NCI-H2029 treated with DMSO at 0.1 percent for 48 hours (cell line): ENCODE data around the gene HSPB1.
A peak's percentile ranks its signal among the peaks of the same experiment; 100 is the strongest.
"Not testable (repeated sequence)": the region's sequence is repeated elsewhere in the genome, so short reads cannot be mapped to it uniquely, and the experiment has no call there.

Experiments used
- DNase-seq: peaks from one replicate; lab custom pipeline; 2025; lab: John Stamatoyannopoulos, UW

The HSPB1 gene

DNA sequence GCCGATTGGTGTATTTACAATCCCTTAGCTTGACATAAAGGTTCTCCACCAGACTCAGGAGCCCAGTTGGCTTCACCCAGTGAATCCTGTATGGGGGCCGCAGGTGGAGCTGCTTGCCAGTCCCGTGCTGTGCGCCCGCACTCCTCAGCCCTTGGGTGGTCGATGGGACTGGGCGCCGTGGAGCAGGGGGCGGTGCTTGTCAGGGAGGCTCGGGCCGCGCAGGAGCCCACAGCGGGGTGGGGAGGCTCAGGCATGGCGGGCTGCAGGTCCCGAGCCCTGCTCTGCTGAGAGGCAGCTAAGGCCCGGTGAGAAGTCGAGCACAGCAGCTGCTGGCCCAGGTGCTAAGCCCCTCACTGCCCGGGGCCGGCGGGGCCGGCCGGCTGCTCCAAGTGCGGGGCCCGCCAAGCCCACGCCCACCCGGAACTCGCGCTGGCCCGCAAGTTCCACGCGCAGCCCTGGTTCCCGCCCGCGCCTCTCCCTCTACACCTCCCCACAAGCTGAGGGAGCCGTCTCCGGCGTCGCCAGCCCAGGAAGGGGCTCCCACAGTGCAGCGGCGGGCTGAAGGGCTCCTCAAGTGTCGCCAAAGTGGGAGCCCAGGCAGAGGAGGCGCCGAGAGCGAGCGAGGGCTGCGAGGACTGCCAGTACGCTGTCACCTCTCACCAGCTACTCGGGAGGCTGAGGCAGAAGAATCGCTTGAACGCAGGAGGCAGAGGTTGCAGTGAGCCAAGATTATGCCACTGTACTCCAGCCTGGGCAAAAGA lies 7.0 kb downstream of the HSPB1 start:
- not testable (repeated sequence) for DNase-seq

DNA sequence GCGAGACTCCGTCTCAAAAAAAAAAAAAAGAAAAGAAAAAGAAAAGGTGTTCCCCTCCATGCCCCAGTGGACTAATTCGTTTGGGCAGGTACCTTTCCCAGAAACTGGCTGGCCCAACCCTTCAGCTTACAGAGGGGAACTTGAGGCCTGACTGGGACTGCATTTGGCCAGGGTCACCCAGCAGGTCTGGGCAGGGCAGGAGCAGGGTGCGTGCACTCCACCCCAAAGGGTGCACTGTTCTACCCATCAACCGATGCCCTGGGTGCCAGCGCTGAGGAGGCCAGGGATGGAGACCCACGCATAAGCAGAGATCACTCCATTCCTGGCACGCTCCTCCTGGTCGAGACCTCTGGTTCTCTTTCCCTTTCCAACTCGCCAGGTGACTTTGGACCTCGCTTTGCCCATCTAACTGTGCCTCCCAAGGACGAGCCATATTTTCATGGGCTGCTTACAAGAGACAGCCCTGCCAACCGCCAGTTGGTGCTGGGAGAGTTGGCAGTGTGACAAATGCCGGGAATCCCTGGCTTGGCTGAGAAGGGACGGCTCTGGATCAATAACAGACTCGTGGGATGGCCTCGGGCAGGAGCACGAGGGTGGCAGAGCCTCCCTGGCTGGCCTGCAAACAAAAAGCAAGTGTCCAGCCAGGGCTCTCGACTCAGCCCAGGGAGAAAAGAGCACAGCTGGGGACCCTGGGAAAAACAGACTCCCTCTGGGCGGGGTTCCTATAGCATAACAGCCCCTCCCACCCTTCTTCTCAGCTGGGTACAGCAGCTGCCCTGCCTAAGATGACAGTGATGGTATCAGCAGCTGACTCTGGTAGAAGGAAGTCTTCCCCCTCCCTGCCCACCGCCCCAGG lies 7.9 kb downstream of the HSPB1 start:
- no peak for DNase-seq

GRCh38 chr7:76311838-76312237 lies 9.4 kb downstream of the HSPB1 start:
- DNase-seq = not testable (repeated sequence)

DNA sequence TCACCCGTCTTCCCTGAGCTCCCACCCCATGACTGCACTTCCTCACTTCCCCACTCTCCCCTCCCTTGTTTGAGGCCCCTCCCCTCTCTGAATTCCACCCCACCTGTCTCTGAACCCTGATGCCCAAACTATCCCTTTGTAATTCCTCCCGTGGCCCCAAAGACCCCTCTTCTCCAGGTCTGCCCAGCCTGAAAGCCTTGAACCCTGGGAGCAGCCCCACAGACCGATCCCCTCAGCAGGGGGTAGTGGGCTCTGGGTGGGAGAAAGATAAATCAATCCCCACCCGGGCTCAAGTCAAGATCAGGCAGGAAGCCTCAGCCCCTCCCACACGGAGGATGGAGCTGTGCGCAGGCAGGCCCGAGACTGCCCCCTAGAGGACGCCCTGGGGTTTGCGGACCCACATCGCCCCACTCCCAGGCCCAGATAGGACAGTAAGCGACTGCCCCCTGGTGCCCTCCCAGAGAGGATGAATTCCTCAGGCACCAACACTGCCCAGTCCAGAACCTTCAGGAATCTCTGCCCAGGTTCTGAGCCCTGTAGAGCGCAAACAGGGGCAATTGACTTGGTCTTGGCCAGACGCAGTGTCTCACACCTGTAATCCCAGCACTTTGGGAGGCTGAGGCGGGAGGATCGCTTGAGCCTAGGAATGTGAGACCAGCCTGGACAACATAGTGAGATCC lies 11.7 kb downstream of the HSPB1 start:
- DNase-seq = peak; percentile 26

DNA sequence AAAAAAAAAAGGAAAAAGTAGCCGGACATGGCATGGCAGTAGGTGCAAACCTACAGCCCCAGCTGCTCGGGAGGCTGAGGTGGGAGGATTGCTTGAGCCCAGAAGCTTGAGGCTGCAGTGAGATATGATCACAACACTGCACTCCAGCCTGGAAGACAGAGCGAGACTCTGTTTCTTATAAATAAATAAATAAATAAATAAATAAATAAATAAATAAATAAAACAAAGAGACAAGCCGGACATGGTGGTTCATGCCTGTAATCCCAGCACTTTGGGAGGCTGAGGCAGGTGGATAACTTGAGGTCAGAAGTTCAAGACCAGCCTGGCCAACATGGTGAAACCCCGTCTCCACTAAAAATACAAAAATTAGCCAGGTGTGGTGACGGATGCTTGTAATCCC lies 12.3 kb downstream of the HSPB1 start:
- not testable (repeated sequence) for DNase-seq

DNA sequence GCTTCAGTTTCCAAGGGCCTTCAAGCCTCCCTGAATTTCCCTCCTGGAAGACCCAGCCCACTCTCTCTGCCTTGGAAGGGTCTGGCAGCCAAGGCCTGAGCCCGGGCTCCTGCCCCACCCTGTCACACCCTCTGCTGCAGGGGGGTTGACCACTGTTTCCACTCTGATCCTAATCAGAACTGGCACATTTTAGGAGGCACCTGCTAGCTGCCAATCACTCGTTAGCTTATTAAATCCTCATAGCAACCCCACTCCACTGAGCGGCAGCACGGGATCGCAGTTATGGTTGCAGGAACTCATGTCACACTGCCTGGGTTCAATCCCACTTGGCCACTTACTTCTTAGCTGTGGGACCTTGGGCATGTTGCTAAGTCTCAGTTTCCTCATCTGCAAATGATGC lies 12.9 kb downstream of the HSPB1 start:
- DNase-seq = no peak

DNA sequence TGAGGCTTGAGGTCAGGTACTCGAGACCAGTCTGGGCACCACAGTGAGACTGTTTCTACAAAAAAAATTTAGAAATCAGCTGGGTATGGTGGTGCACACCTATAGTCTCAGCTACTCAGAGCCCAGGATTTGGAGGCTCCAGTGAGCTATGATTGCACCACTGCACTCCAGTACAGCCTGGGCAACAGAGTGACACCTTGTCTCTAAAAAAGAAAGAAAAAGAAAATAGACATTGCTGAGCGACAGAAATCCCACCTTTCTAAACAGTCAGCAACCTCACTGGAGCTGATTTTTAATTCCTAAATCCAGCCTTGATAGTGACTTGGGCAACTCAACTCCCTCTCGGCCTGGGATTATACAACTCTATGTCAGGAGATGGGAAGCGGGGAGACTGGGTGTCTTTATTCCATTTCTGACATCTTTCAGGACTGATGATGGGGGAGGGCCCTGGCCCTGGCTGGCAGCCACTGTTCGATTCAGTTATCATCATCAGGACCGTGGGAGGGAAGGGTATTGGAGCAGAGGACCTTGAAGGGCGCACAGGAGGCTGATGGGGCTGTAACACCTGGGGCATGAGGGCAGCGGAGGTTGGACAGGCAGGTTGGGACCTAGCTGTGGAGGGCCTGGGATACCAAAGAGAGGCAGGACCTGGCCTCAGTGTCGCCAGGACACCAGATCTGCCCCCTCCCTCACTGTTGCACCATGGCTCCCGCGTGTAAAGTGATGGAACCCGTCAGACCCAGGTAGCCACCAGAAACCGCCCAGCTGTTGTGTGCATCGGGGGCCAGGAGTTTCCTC lies 14.7 kb downstream of the HSPB1 start:
- no peak for DNase-seq

DNA sequence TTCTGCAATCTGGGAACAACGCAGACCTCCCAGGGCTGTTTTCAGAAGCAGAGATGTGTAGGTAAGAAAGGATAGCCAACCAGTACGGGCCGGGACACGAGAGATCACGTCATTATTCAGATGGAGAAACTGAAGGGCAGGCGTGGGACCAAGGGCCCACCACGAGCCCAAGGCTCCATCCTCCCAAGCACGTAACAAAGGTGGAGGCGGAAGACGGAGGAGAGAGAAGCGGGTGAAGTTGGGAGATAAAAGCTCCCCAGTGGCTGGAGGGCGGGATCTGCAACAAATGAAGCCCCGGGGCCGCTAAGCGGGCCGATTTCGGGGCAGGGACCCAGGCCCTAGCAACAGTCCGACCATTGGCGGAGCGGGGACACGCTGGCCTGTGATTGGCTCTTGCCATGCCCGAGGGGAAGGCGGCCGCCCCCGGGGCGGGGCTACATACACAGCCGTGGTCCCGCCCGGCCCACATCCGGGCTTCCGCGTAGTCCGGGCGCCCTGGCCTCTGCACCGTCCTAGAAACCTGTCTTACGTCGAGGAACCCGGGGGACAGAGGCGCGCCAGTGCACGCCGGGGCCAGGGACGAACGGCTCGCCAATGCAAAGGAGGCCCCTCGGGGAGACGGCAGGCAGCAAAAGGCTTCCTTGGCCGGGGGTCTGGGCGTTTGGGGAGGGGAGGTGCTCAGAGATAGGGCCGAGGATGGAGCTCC lies 15.5 kb downstream of the HSPB1 start:
- DNase-seq = peak; percentile 61

GRCh38 chr7:76318488-76319353 lies 16.2 kb downstream of the HSPB1 start:
- no peak for DNase-seq

- no peak for DNase-seq
Observed at GRCh38 chr7:76325092-76325491, 22.6 kb downstream of the HSPB1 start.

- DNase-seq = no peak
Observed at GRCh38 chr7:76325811-76326210, 23.3 kb downstream of the HSPB1 start.

DNA sequence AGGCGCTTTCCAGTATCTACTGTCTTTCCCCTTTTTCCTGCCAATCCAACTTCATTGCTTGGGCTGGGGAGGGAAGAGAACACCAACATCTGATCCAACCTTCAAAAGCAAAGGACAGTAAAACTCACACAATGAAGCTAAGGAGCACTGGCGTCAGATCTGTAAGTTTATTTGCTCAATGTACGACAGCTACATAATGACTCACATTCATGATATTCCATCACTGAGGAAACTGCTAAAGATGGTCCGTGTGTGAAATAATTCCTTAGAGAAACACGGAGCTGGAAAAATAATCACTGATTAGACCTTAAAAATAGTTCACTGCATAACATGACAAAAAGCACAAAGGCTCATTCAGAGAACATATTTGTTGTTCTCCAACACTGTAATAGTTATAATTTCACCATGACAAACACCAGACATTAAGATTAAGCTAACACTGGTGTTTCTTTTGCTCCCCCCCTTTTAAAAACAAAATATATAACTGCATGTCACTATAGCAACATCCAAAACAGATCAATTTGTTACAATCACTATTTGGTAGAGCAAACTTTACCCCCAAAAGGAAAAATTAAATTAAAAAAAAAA lies 24.3 kb downstream of the HSPB1 start:
- no peak for DNase-seq

DNA sequence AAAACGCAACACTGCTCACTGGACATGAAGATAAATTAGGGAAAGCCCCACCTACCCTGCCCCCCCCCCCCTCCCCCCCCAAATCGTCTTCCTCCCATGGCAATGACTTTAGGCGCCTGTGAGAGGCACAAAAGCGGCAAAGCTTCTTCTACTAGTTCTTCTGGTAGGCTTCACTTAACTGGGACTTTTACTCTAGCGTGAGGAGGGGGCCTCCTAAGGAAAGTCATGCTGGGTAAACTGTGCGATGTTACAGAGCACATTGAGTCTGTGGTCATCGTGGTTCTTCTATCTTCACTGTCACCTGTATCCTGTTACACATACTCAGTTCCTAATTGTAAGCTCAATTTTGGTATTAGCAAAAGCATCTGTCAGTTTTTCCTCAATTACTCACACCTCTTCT lies 25.1 kb downstream of the HSPB1 start:
- DNase-seq = no peak

GRCh38 chr7:76328389-76328788 lies 25.9 kb downstream of the HSPB1 start:
- no peak for DNase-seq

- DNase-seq = no peak
Observed at GRCh38 chr7:76329479-76329878, 27.0 kb downstream of the HSPB1 start.

DNA sequence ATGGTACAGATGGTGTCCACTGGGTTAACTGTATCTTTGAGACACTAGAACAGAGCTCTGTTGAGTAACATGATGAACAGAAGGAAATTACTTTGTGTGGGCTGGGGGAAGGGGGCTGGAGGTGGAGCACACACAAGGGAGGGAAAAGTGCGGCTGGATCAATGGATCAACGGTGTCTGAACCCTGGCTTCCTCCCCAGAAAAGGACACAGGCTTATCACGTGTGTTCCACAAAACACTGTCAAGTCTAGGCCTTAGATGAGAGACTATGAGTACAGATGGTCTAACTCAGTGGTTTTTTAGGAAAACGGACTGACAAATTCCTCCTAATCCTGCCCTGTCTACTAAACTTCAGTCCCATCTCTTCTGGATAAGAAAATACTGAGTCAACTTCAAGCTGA lies 27.8 kb downstream of the HSPB1 start:
- no peak for DNase-seq

GRCh38 chr7:76330673-76331072 lies 28.2 kb downstream of the HSPB1 start:
- no peak for DNase-seq

DNA sequence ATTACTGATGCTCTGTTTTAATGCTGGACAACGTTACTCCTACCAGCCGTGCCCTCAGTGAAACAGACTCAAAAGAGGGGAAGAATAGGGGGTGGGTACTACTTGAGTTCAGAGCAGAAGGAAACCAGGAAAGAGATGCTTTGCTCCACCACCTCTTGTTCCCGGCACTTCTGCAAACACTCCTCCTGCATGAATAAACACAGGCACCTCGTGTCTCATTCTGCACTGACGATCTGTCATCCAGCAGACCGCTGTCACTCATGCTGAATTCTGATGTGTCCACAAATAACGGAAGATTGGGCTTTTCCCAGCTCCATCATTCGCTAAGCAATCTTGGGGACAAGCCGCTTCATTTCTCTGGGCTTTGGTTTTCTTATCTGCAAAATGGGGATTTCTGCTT lies 29.6 kb downstream of the HSPB1 start:
- DNase-seq = peak; percentile 9

- DNase-seq = no peak
Observed at GRCh38 chr7:76333511-76334101, 31.1 kb downstream of the HSPB1 start.
